Measurements from ENCODE around the gene USP40. TPM values are rescaled to one million over a fixed set of nuclear protein-coding genes. Genes with fewer than 3 reads are reported as not detected.
A peak's percentile ranks its signal among the peaks of the same experiment; 100 is the strongest.
"Not testable (repeated sequence)": the region's sequence is repeated elsewhere in the genome, so short reads cannot be mapped to it uniquely, and the experiment has no call there.

USP40 gene
- 10 to 100 TPM in 1 of 2 donors, 1 to 10 TPM in 1; 5.9 to 22.9 TPM for total RNA-seq

GRCh38 chr2:233566141-233566956, at the start of gene USP40:
Gene USP40 (minus strand): TSS chr2:233566782. CDS start chr2:233565554, 1,228 bp downstream.
- no peaks in the 10 kb centered on the region for H3K36me3 Mint-ChIP-seq
- peak within 1 kb of the TSS; percentile 97 to 98 for H3K27ac Mint-ChIP-seq
- DNase-seq (ENCODE audit: low spot score in 2 of 2) (peak; percentile 53 to 73), ATAC-seq (peak; percentile 85 to 87)
- no peaks in the 10 kb centered on the region for H3K9me3 Mint-ChIP-seq

GRCh38 chr2:233611284-233611683, 44.7 kb upstream of the USP40 start:
- Mint-ChIP-seq H3K9me3 (peaks cover 10 to 30% of the 10 kb centered on the region in 2 donors), H3K27ac (no peak overlapping the region), H3K36me3 (peaks cover 10 to 20% of the 10 kb centered on the region in 2 donors)
- ATAC-seq (no peak), DNase-seq (ENCODE audit: low spot score in 2 of 2) (no peak)

GRCh38 chr2:233605680-233606079, 39.1 kb upstream of the USP40 start:
- no peak for ATAC-seq
- Mint-ChIP-seq H3K9me3 (peaks cover 0 to 6% of the 10 kb centered on the region in 2 donors), H3K27ac (no peak overlapping the region), H3K36me3 (peaks cover 0 to 10% of the 10 kb centered on the region in 2 donors)
- no peak for DNase-seq (ENCODE audit: low spot score in 2 of 2)

GRCh38 chr2:233604826-233605225, 38.2 kb upstream of the USP40 start:
- Mint-ChIP-seq H3K9me3 (no peaks in the 10 kb centered on the region), H3K27ac (no peak overlapping the region), H3K36me3 (peaks cover 0 to 9% of the 10 kb centered on the region in 2 donors)
- DNase-seq (ENCODE audit: low spot score in 2 of 2) (no peak), ATAC-seq (no peak)

GRCh38 chr2:233603520-233603919, 36.9 kb upstream of the USP40 start:
- ATAC-seq (no peak), DNase-seq (ENCODE audit: low spot score in 2 of 2) (no peak)
- peaks cover 0 to 9% of the 10 kb centered on the region in 2 donors for H3K36me3 Mint-ChIP-seq
- H3K9me3 Mint-ChIP-seq: no peaks in the 10 kb centered on the region
- H3K27ac Mint-ChIP-seq: no peak overlapping the region

GRCh38 chr2:233602076-233602475, 35.5 kb upstream of the USP40 start:
- DNase-seq (ENCODE audit: low spot score in 2 of 2) (no peak), ATAC-seq (no peak)
- H3K36me3 Mint-ChIP-seq: peaks cover 0 to 9% of the 10 kb centered on the region in 2 donors
- H3K27ac Mint-ChIP-seq: no peak overlapping the region
- no peaks in the 10 kb centered on the region for H3K9me3 Mint-ChIP-seq

GRCh38 chr2:233600386-233600785, 33.8 kb upstream of the USP40 start:
- Mint-ChIP-seq H3K27ac (no peak overlapping the region), H3K36me3 (peaks cover 0 to 9% of the 10 kb centered on the region in 2 donors), H3K9me3 (no peaks in the 10 kb centered on the region)
- DNase-seq (ENCODE audit: low spot score in 2 of 2): no peak
- ATAC-seq: no peak

GRCh38 chr2:233598952-233599351, 32.4 kb upstream of the USP40 start:
- DNase-seq (ENCODE audit: low spot score in 2 of 2) (no peak), ATAC-seq (no peak)
- Mint-ChIP-seq H3K36me3 (peaks cover 0 to 9% of the 10 kb centered on the region in 2 donors), H3K27ac (no peak overlapping the region), H3K9me3 (no peaks in the 10 kb centered on the region)

GRCh38 chr2:233597522-233597921, 30.9 kb upstream of the USP40 start:
- Mint-ChIP-seq H3K9me3 (no peaks in the 10 kb centered on the region), H3K27ac (no peak overlapping the region)

GRCh38 chr2:233593201-233593600, 26.6 kb upstream of the USP40 start:
- no peak for ATAC-seq
- no peak for DNase-seq (ENCODE audit: low spot score in 2 of 2)
- Mint-ChIP-seq H3K36me3 (no peaks in the 10 kb centered on the region), H3K27ac (no peak overlapping the region), H3K9me3 (no peaks in the 10 kb centered on the region)

More at GRCh38 chr2:233597522-233597921, 30.9 kb upstream of the USP40 start:
- ATAC-seq (no peak), DNase-seq (ENCODE audit: low spot score in 2 of 2) (no peak)
- peaks cover 0 to 5% of the 10 kb centered on the region in 2 donors for H3K36me3 Mint-ChIP-seq

- H3K9me3 Mint-ChIP-seq; H3K36me3 Mint-ChIP-seq; H3K27ac Mint-ChIP-seq; ATAC-seq; DNase-seq (ENCODE audit: low spot score in 2 of 2): not testable (repeated sequence)
Observed at GRCh38 chr2:233592706-233593105, 26.1 kb upstream of the USP40 start.

- Mint-ChIP-seq H3K27ac (no peak overlapping the region), H3K9me3 (no peaks in the 10 kb centered on the region), H3K36me3 (no peaks in the 10 kb centered on the region)
- no peak for DNase-seq (ENCODE audit: low spot score in 2 of 2)
- no peak for ATAC-seq
Observed at GRCh38 chr2:233588400-233588799, 21.8 kb upstream of the USP40 start.

GRCh38 chr2:233584210-233584609, 17.6 kb upstream of the USP40 start:
- H3K27ac Mint-ChIP-seq: no peak overlapping the region
- DNase-seq (ENCODE audit: low spot score in 2 of 2) (no peak), ATAC-seq (no peak)
- H3K36me3 Mint-ChIP-seq: no peaks in the 10 kb centered on the region
- H3K9me3 Mint-ChIP-seq: no peaks in the 10 kb centered on the region

- H3K9me3 Mint-ChIP-seq; H3K36me3 Mint-ChIP-seq; H3K27ac Mint-ChIP-seq; DNase-seq (ENCODE audit: low spot score in 2 of 2); ATAC-seq: not testable (repeated sequence)
Observed at GRCh38 chr2:233583217-233583965, 16.8 kb upstream of the USP40 start.

- not testable (repeated sequence) for H3K9me3 Mint-ChIP-seq; H3K36me3 Mint-ChIP-seq; DNase-seq (ENCODE audit: low spot score in 2 of 2); ATAC-seq; H3K27ac Mint-ChIP-seq
Observed at GRCh38 chr2:233577341-233577740, 10.8 kb upstream of the USP40 start.

- ATAC-seq (no peak), DNase-seq (ENCODE audit: low spot score in 2 of 2) (no peak)
- H3K9me3 Mint-ChIP-seq: peaks cover 4 to 7% of the 10 kb centered on the region in 2 donors
- H3K36me3 Mint-ChIP-seq: no peaks in the 10 kb centered on the region
- H3K27ac Mint-ChIP-seq: no peak overlapping the region
Observed at GRCh38 chr2:233572468-233572867, 5.9 kb upstream of the USP40 start.

- H3K27ac Mint-ChIP-seq: no peak overlapping the region
- no peaks in the 10 kb centered on the region for H3K9me3 Mint-ChIP-seq
- no peaks in the 10 kb centered on the region for H3K36me3 Mint-ChIP-seq
- no peak for DNase-seq (ENCODE audit: low spot score in 2 of 2)
- no peak for ATAC-seq
Observed at GRCh38 chr2:233571462-233571861, 4.9 kb upstream of the USP40 start.
